ENCODE measurements around the gene CHERP.

GRCh38 chr19:16548956-16549355 is 6.7 kb upstream of the CHERP start:
- TF ChIP-seq CTCF (conservative IDR thresholded peaks at IDR 0.05; ENCODE audit: low read depth in 2 of 2) (no peak), STAT1 (IDR thresholded peaks at IDR 0.05; ENCODE audit: unreplicated experiment) (no peak), REST (IDR thresholded peaks at IDR 0.05; ENCODE audit: unreplicated experiment) (no peak), EZH2 (IDR thresholded peaks at IDR 0.05; ENCODE audit: low read depth, unreplicated experiment) (no peak), ZNF114 (CRISPR knock-in tag; IDR thresholded peaks at IDR 0.05) (no peak), EZH2phosphoT487 (IDR thresholded peaks at IDR 0.05; ENCODE audit: unreplicated experiment) (no peak), POLR2AphosphoS5 (IDR thresholded peaks at IDR 0.05; ENCODE audit: low read depth) (no peak), CREB1 (CRISPR knock-in tag; IDR thresholded peaks at IDR 0.05; ENCODE audit: low read depth) (no peak), JUNB (IDR thresholded peaks at IDR 0.05; ENCODE audit: unreplicated experiment) (no peak)

Measured in GM23338 (cell line).